Esophagus muscularis mucosa (tissue), 4 donors: ENCODE results near the gene NGEF. TPM values are rescaled to one million over a fixed set of nuclear protein-coding genes. Genes with fewer than 3 reads are reported as not detected.
"Not testable (repeated sequence)": the region's sequence is repeated elsewhere in the genome, so short reads cannot be mapped to it uniquely, and the experiment has no call there.

Source experiments
- DNase-seq: peaks from one replicate; pipeline ENCODE4 v3.0.0-alpha.2; 2017; ENCODE audit errors: extremely low spot score
- H3K27ac ChIP-seq, 4 donors: fragments of 200-600 bp; sonication (generic); replicated peaks in 1 of 4; 1 replicate in 3 of 4; 2 replicates in 1 of 4; pipeline ENCODE4 v1.5.1; 2016 to 2019; ENCODE audit warnings: mild to moderate bottlenecking in 1 of 4
- H3K27me3 ChIP-seq, 4 donors: fragments of 200-600 bp; sonication (generic); one replicate each; pipeline versions ENCODE4 v1.5.1 to v1.6.0; 2016 to 2019
- H3K36me3 ChIP-seq, 4 donors: fragments of 200-600 bp; sonication (generic); one replicate each; pipeline ENCODE4 v1.5.1; 2016 to 2019
- H3K4me1 ChIP-seq, 4 donors: fragments of 200-600 bp; sonication (generic); one replicate each; pipeline ENCODE4 v1.5.1; 2016 to 2019
- H3K4me3 ChIP-seq, 4 donors: fragments of 200-600 bp; sonication (generic); 1 replicate in 2 of 4; 2 replicates in 2 of 4; pipeline ENCODE4 v1.5.1; 2016 to 2019; ENCODE audit warnings: mild to moderate bottlenecking in 4 of 4, moderate library complexity in 1 of 4
- H3K9me3 ChIP-seq, 4 donors: fragments of 200-600 bp; sonication (generic); 1 replicate in 3 of 4; 2 replicates in 1 of 4; pipeline ENCODE4 v1.5.1; 2016 to 2019
- CTCF ChIP-seq, 3 experiments: fragments of 200-600 bp in 2 of 3; fragments of 450-650 bp in 1 of 3; sonication (generic) in 2 of 3; IDR thresholded peaks; one replicate each; pipeline ENCODE4 v1.5.1; 2017 to 2019; ENCODE audit warnings: antibody characterized with exemption in 3 of 3, mild to moderate bottlenecking in 2 of 3, moderate library complexity in 1 of 3
- EP300 ChIP-seq: sonication (generic); formaldehyde crosslinking; IDR thresholded peaks from one replicate; pipeline ENCODE4 v1.6.1; 2017; ENCODE audit warnings: antibody characterized with exemption
- POLR2A ChIP-seq: fragments of 450-650 bp; IDR thresholded peaks from one replicate; pipeline ENCODE4 v1.6.1; 2017; ENCODE audit warnings: antibody characterized with exemption, moderate library complexity, mild to moderate bottlenecking, low read depth
- POLR2AphosphoS5 ChIP-seq, 2 donors: sonication (generic); formaldehyde crosslinking; IDR thresholded peaks; one replicate each; pipeline ENCODE4 v1.6.1; 2017; ENCODE audit warnings: antibody characterized with exemption in 2 of 2
- WGBS: methylation state at CpG from one replicate; pipeline ENCODE4 v1.1.5; 2018; 5-methylcytosine and 5-hydroxymethylcytosine counted together
- intact Hi-C: fragments of 100-400 bp; cut with DNase I; formaldehyde crosslinking; loops from one replicate; pipeline ENCODE4 v1.15.1; 2023
- total RNA-seq, 4 donors: library from RNA; depleted of rRNA; stranded (reverse); fragments of >200 nt; gene quantifications; one replicate each; pipeline versions ENCODE4 v1.1.0 to v1.2.1, GENCODE V29; 2016

NGEF gene
- total RNA-seq, 4 donors from 2014 or later = 0.33 to 0.98 (median 0.52) TPM; not detected in 1

GRCh38 chr2:232906867-232907717, 106.0 kb downstream of the NGEF start:
- DNase-seq, H3K27ac ChIP-seq, intact Hi-C loops, H3K4me1 ChIP-seq, H3K4me3 ChIP-seq, H3K36me3 ChIP-seq: not testable (repeated sequence)
- Histone ChIP-seq H3K9me3 (peaks cover 0 to 11% (median 7%) of the 10 kb centered on the region in 4 donors), H3K27me3 (peaks cover 0 to 29% (median 3%) of the 10 kb centered on the region in 4 donors)
- 66% methylated on average over 8 of the region's 10 CpGs for WGBS

GRCh38 chr2:232903989-232904388, 109.1 kb downstream of the NGEF start:
- no peak for DNase-seq
- Histone ChIP-seq H3K4me3 (no peak overlapping the region), H3K27ac (no peak overlapping the region), H3K36me3 (no peaks in the 10 kb centered on the region), H3K4me1 (no peaks in the 10 kb centered on the region), H3K9me3 (no peaks in the 10 kb centered on the region), H3K27me3 (peaks cover 0 to 30% (median 6%) of the 10 kb centered on the region in 4 donors)
- WGBS = 94% methylated on average over 2 of the region's 9 CpGs
- intact Hi-C loops = no loop called here
- TF ChIP-seq POLR2AphosphoS5 (IDR thresholded peaks at IDR 0.05) (no peak), EP300 (no peak), POLR2A (no peak), CTCF (IDR thresholded peaks at IDR 0.05) (no peak)

GRCh38 chr2:232901736-232902578, 111.1 kb downstream of the NGEF start:
- no peak for DNase-seq
- TF ChIP-seq POLR2A (no peak), POLR2AphosphoS5 (IDR thresholded peaks at IDR 0.05) (no peak), CTCF (IDR thresholded peaks at IDR 0.05) (no peak), EP300 (no peak)
- WGBS = 82% methylated on average over 23 of the region's 28 CpGs

GRCh38 chr2:232900811-232901735, 112.0 kb downstream of the NGEF start:
- peaks cover 0 to 27% (median 6%) of the 10 kb centered on the region in 4 donors for H3K27me3 ChIP-seq
- H3K4me1 ChIP-seq = no peaks in the 10 kb centered on the region
- H3K4me3 ChIP-seq = no peak overlapping the region
- no peak overlapping the region for H3K27ac ChIP-seq
- 66% methylated on average over 42 of the region's 43 CpGs for WGBS
- TF ChIP-seq CTCF (IDR thresholded peaks at IDR 0.05) (no peak), POLR2AphosphoS5 (IDR thresholded peaks at IDR 0.05) (no peak), EP300 (no peak), POLR2A (no peak)
- no peak for DNase-seq
- H3K9me3 ChIP-seq = no peaks in the 10 kb centered on the region
- intact Hi-C loops = no loop called here
- no peaks in the 10 kb centered on the region for H3K36me3 ChIP-seq

More at GRCh38 chr2:232901736-232902578, 111.1 kb downstream of the NGEF start:
- no peak overlapping the region for H3K27ac ChIP-seq
- intact Hi-C loops = no loop called here
- H3K4me3 ChIP-seq = no peak overlapping the region
- H3K4me1 ChIP-seq = no peaks in the 10 kb centered on the region
- H3K9me3 ChIP-seq = no peaks in the 10 kb centered on the region
- no peaks in the 10 kb centered on the region for H3K36me3 ChIP-seq
- H3K27me3 ChIP-seq = peaks cover 0 to 27% (median 6%) of the 10 kb centered on the region in 4 donors
